H1 (cell line): ENCODE results near the gene RBMS1. TPM values are rescaled to one million over a fixed set of nuclear protein-coding genes. Genes with fewer than 3 reads are reported as not detected.

ENCODE experiments used
- CTCF ChIA-PET: fragments of 300-600 bp; sonication (Branson Sonifier 250); formaldehyde crosslinking; loops from one replicate; lab custom pipeline; 2021; ENCODE audit not compliant: partially characterized antibody; lab: Charles Lee
- POLR2A ChIA-PET: fragments of 300-600 bp; sonication (Branson Sonifier 250); formaldehyde crosslinking; loops from one replicate; lab custom pipeline; 2021; ENCODE audit warnings: inconsistent platforms; ENCODE audit not compliant: partially characterized antibody; lab: Charles Lee
- DNase-seq, 2 experiments: peaks; one replicate each; pipeline versions ENCODE4 v3.0.0 to v3.0.0-alpha.2; 2010 to 2022; ENCODE audit warnings: low spot score in 2 of 2, low read depth in 1 of 2, mixed read lengths in 1 of 2
- FAIRE-seq: peaks from 2 replicates; lab custom pipeline; 2011; peaks lifted over from hg19 to GRCh38; lab: Jason Lieb, UNC
- H2AFZ ChIP-seq: 2 replicates; pipeline ENCODE4 v1.8.1; 2012; ENCODE audit warnings: low read length, inconsistent platforms
- H2AK5ac ChIP-seq: 2 replicates; pipeline ENCODE4 v1.6.1; 2013; ENCODE audit warnings: low read depth, low read length
- H2BK120ac ChIP-seq: replicated peaks from 2 replicates; pipeline ENCODE3; 2013; ENCODE audit warnings: low read depth, low read length, inconsistent platforms
- H2BK12ac ChIP-seq: 2 replicates; pipeline ENCODE4 v1.6.1; 2013; ENCODE audit warnings: low read depth, low read length
- H2BK15ac ChIP-seq: 2 replicates; pipeline ENCODE4 v1.6.1; 2013; ENCODE audit warnings: low read length
- H2BK20ac ChIP-seq: 2 replicates; pipeline ENCODE4 v1.6.1; 2013; ENCODE audit warnings: low read length
- H2BK5ac ChIP-seq: 2 replicates; pipeline ENCODE4 v1.6.1; 2013; ENCODE audit warnings: low read depth, low read length
- H3K14ac ChIP-seq: 2 replicates; pipeline ENCODE4 v1.6.1; 2013; ENCODE audit warnings: inconsistent platforms; ENCODE audit not compliant: insufficient read length
- H3K18ac ChIP-seq: 2 replicates; pipeline ENCODE4 v1.6.1; 2013; ENCODE audit warnings: low read length; ENCODE audit errors: extremely low read depth
- H3K23ac ChIP-seq: 2 replicates; pipeline ENCODE4 v1.6.1; 2013; ENCODE audit warnings: inconsistent platforms; ENCODE audit not compliant: insufficient read length
- H3K23me2 ChIP-seq: 2 replicates; pipeline ENCODE4 v1.6.1; 2013; ENCODE audit warnings: low read depth, low read length
- H3K27ac ChIP-seq: 2 replicates; pipeline ENCODE4 v1.6.1; 2011; ENCODE audit warnings: low read depth, low read length, inconsistent platforms
- H3K27me3 ChIP-seq, 4 experiments: replicated peaks in 1 of 4; 1 replicate in 1 of 4; 2 replicates in 3 of 4; pipeline versions ENCODE4 v1.6.1 to v1.8.1; 2011 to 2013; ENCODE audit warnings: low read length in 3 of 4, mild to moderate bottlenecking in 3 of 4, inconsistent platforms in 2 of 4, mixed read lengths in 2 of 4, moderate library complexity in 1 of 4; ENCODE audit not compliant: control insufficient read depth in 3 of 4, insufficient read depth in 3 of 4; ENCODE audit errors: extremely low read depth in 1 of 4
- H3K36me3 ChIP-seq, 4 experiments: 2 replicates each; pipeline versions ENCODE4 v1.6.1 to v1.8.1; 2011 to 2013; ENCODE audit warnings: mild to moderate bottlenecking in 4 of 4, low read length in 3 of 4, moderate library complexity in 2 of 4, control low read depth in 1 of 4, inconsistent platforms in 1 of 4; ENCODE audit not compliant: insufficient read depth in 4 of 4, control insufficient read depth in 2 of 4
- H3K4ac ChIP-seq: replicated peaks from 2 replicates; pipeline ENCODE3; 2013; ENCODE audit warnings: low read length, low read depth, mixed read lengths, inconsistent platforms; ENCODE audit not compliant: insufficient read length
- H3K4me1 ChIP-seq, 4 experiments: replicated peaks in 1 of 4; 1 replicate in 1 of 4; 2 replicates in 3 of 4; pipeline versions ENCODE4 v1.6.1 to v1.8.1; 2011 to 2013; ENCODE audit warnings: low read length in 3 of 4, inconsistent platforms in 2 of 4, mixed read lengths in 1 of 4; ENCODE audit not compliant: insufficient read depth in 4 of 4, control insufficient read depth in 3 of 4
- H3K4me2 ChIP-seq, 2 experiments: 2 replicates each; pipeline versions ENCODE4 v1.6.1 to v1.8.1; 2011 to 2013; ENCODE audit warnings: low read depth in 2 of 2, low read length in 2 of 2, control low read depth in 1 of 2, inconsistent platforms in 1 of 2, mild to moderate bottlenecking in 1 of 2; ENCODE audit not compliant: insufficient read depth in 1 of 2
- H3K4me3 ChIP-seq, 4 experiments: fragments of 200-600, 300-600 bp in 1 of 4; sonication (generic), shearing (Covaris generic), sonication (Bioruptor Twin) in 1 of 4; 2 replicates each; pipeline versions ENCODE4 v1.5.1 to v1.8.1; 2011 to 2016; ENCODE audit warnings: low read length in 4 of 4, low read depth in 3 of 4, control low read depth in 2 of 4, inconsistent platforms in 2 of 4, mild to moderate bottlenecking in 2 of 4, mixed read lengths in 1 of 4, moderate library complexity in 1 of 4; ENCODE audit not compliant: insufficient read depth in 2 of 4; ENCODE audit errors: extremely low read depth in 1 of 4
- H3K56ac ChIP-seq: replicated peaks from 2 replicates; pipeline ENCODE3; 2013; ENCODE audit warnings: low read depth, mild to moderate bottlenecking, mixed read lengths, low read length, inconsistent platforms; ENCODE audit not compliant: insufficient read length
- H3K79me1 ChIP-seq: 2 replicates; pipeline ENCODE4 v1.6.1; 2013; ENCODE audit warnings: low read depth, low read length, control low read depth
- H3K79me2 ChIP-seq, 2 experiments: 2 replicates each; pipeline versions ENCODE4 v1.6.1 to v1.8.1; 2012 to 2013; ENCODE audit warnings: low read length in 2 of 2, mild to moderate bottlenecking in 2 of 2, inconsistent platforms in 1 of 2; ENCODE audit not compliant: insufficient read depth in 2 of 2, control insufficient read depth in 1 of 2
- H3K9ac ChIP-seq, 4 experiments: replicated peaks in 1 of 4; 1 replicate in 1 of 4; 2 replicates in 3 of 4; pipeline versions ENCODE4 v1.6.1 to v1.8.1; 2011 to 2013; ENCODE audit warnings: low read depth in 3 of 4, low read length in 3 of 4, control low read depth in 2 of 4, mild to moderate bottlenecking in 2 of 4, moderate library complexity in 2 of 4, inconsistent platforms in 1 of 4; ENCODE audit errors: extremely low read depth in 1 of 4
- H3K9me3 ChIP-seq, 2 experiments: 2 replicates each; pipeline versions ENCODE4 v1.6.1 to v1.8.1; 2012 to 2013; ENCODE audit warnings: mild to moderate bottlenecking in 2 of 2, moderate library complexity in 2 of 2, control low read depth in 1 of 2, inconsistent platforms in 1 of 2, low read depth in 1 of 2, low read length in 1 of 2, mixed read lengths in 1 of 2; ENCODE audit not compliant: insufficient read depth in 2 of 2
- H4K20me1 ChIP-seq, 2 experiments: replicated peaks in 1 of 2; 2 replicates each; pipeline versions ENCODE3 to v1.8.1; 2011 to 2013; ENCODE audit warnings: inconsistent platforms in 2 of 2, low read length in 2 of 2, mild to moderate bottlenecking in 1 of 2; ENCODE audit not compliant: insufficient read depth in 2 of 2, control insufficient read depth in 1 of 2
- H4K5ac ChIP-seq: 2 replicates; pipeline ENCODE4 v1.6.1; 2013; ENCODE audit warnings: low read length, low read depth, mixed read lengths, inconsistent platforms; ENCODE audit not compliant: insufficient read length
- H4K8ac ChIP-seq: 2 replicates; pipeline ENCODE4 v1.8.0; 2013; ENCODE audit warnings: mild to moderate bottlenecking, moderate library complexity, low read length, inconsistent platforms; ENCODE audit not compliant: insufficient read depth; ENCODE audit errors: extremely low read depth
- H4K91ac ChIP-seq: replicated peaks from 2 replicates; pipeline ENCODE3; 2013; ENCODE audit warnings: low read length, mixed read lengths, inconsistent platforms; ENCODE audit not compliant: insufficient read length
- CEBPB ChIP-seq: IDR thresholded peaks from 2 replicates; pipeline ENCODE4 v1.6.1; 2012; ENCODE audit warnings: low read depth, low read length
- JUND ChIP-seq: IDR thresholded peaks from 2 replicates; pipeline ENCODE4 v1.6.1; 2011; ENCODE audit warnings: mild to moderate bottlenecking, improper control_type of control experiment, low read length
- RAD21 ChIP-seq, 2 experiments: IDR thresholded peaks in 1 of 2; conservative IDR thresholded peaks in 1 of 2; 2 replicates each; pipeline ENCODE4 v1.6.1; 2011; ENCODE audit warnings: low read depth in 2 of 2, low read length in 2 of 2, improper control_type of control experiment in 1 of 2, inconsistent platforms in 1 of 2, mild to moderate bottlenecking in 1 of 2, moderate library complexity in 1 of 2
- SIX5 ChIP-seq: IDR thresholded peaks from 2 replicates; pipeline ENCODE4 v1.6.1; 2011; ENCODE audit warnings: mild to moderate bottlenecking, low read depth, low read length
- SRF ChIP-seq: IDR thresholded peaks from 2 replicates; pipeline ENCODE4 v1.6.1; 2011; ENCODE audit warnings: mild to moderate bottlenecking, low read depth, low read length, moderate library complexity
- WGBS, 2 experiments: shearing (Covaris generic) in 1 of 2; methylation state at CpG; one replicate each; pipeline versions ENCODE4 v1.1.6 to v1.1.7; 2013 to 2015; ENCODE audit warnings: low lambda C conversion rate in 2 of 2, mixed read lengths in 2 of 2, inconsistent platforms in 1 of 2, low coverage in 1 of 2, missing lambda C conversion rate in 1 of 2; ENCODE audit not compliant: insufficient replicate concordance in 2 of 2, insufficient coverage in 1 of 2, insufficient read length in 1 of 2; ENCODE audit errors: extremely low coverage in 1 of 2, missing lambda C conversion rate in 1 of 2; 5-methylcytosine and 5-hydroxymethylcytosine counted together
- polyA plus RNA-seq, 7 experiments: library from polyadenylated mRNA; depleted of rRNA in 3 of 7; stranded (reverse) in 5 of 7; unstranded in 2 of 7; fragments of >200 nt in 5 of 7; fragments of 200-250 nt in 2 of 7; gene quantifications; 1 replicate in 5 of 7; 2 replicates in 1 of 7; 4 replicates in 1 of 7; pipeline versions ENCODE4 v1.2.1 to v1.2.3, GENCODE V29; 2011 to 2013; ENCODE audit warnings: missing spikeins in 2 of 7, mixed read lengths in 2 of 7
- total RNA-seq: library from RNA; stranded (reverse); fragmentation: NEBNext Ultra II Directional; extraction: Animal tissue kit (Norgen Biotek cat#: 25700); gene quantifications from 2 replicates; pipeline ENCODE4 v1.2.1, GENCODE V29; 2021
- TF ChIP-seq, protein P1 (sequence below), 3 experiments: IDR thresholded peaks; 1 replicate in 2 of 3; 2 replicates in 1 of 3; pipeline versions ENCODE4 v1.5.1 to v1.6.1; 2011; ENCODE audit warnings: low read length in 3 of 3, mild to moderate bottlenecking in 3 of 3, inconsistent platforms in 2 of 3, low read depth in 1 of 3, moderate library complexity in 1 of 3; ENCODE audit not compliant: insufficient read depth in 1 of 3; ENCODE audit errors: control extremely low read depth in 1 of 3

Gene RBMS1
- total and polyA plus RNA-seq, 2 of the 8 experiments (the other 6 are each of a cell fraction or from before 2014, with no cell fraction given): 53.7 to 60.0 TPM

DNA sequence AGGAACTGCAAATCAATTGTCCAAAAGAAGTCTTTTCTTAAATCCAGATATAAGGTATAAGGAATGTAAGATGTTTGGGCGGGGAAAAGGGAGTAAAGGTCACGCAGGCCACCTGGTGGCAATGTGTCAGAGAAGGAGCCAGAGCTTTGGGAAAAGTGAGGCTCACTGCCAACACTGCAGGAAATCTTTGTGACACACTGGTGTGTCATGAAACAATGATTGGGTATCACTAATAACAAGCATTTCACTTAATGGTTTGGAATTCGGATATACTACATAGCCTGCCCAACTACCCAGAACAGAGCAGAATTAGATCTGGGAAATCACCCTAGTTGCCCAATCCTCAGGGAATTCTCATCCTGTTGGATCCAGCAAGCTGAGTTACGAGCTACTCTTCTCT, 61.0 kb downstream of the RBMS1 start:
- 87% methylated on average over 4 of the region's 4 CpGs; no CpG with 5 or more reads in 1 of the 2 experiments for WGBS, 2 experiments
- Histone ChIP-seq H4K20me1 (no peaks in the 10 kb centered on the region), H3K27ac (no peak overlapping the region), H2AFZ (no peak overlapping the region), H2BK5ac (no peak overlapping the region), H2BK12ac (no peak overlapping the region), H2BK120ac (no peak overlapping the region), H3K79me1 (peaks cover 2% of the 10 kb centered on the region; the same call in 1 of the 2 replicates), H3K14ac (no peak overlapping the region), H4K5ac (no peak overlapping the region), H3K56ac (no peak overlapping the region), H3K9ac (no peak overlapping the region), H3K79me2 (peaks cover 0 to 4% of the 10 kb centered on the region in 2 experiments; a peak in 2 of 4 replicates), H3K36me3 (peaks cover 0 to 12% (median 4%) of the 10 kb centered on the region in 4 experiments; a peak in 3 of 8 replicates), H3K4ac (no peak overlapping the region), H2BK20ac (no peak overlapping the region), H3K23me2 (no peaks in the 10 kb centered on the region), H3K23ac (no peak overlapping the region)
- CTCF ChIA-PET: interaction anchor here (0.6 to 2.4 kb wide), 11 partner anchors 13 to 537 kb away, joined by 3 to 9 read pairs (median 4); no protein-coding TSS in a partner anchor
- no peak for DNase-seq
- 0 out of 2 replicates have a peak, but pooled peaks have one; percentile 14 for TF ChIP-seq CEBPB
- no peak for TF ChIP-seq JUND
- no peak for TF ChIP-seq SIX5
- peak; percentile 28 to 44 for TF ChIP-seq RAD21 (IDR thresholded peaks at IDR 0.05 in 1 of 2, conservative IDR thresholded peaks at IDR 0.05 in 1 of 2; ENCODE audit: low read depth in 2 of 2, low read length in 2 of 2)
- TF ChIP-seq, protein P1, sequence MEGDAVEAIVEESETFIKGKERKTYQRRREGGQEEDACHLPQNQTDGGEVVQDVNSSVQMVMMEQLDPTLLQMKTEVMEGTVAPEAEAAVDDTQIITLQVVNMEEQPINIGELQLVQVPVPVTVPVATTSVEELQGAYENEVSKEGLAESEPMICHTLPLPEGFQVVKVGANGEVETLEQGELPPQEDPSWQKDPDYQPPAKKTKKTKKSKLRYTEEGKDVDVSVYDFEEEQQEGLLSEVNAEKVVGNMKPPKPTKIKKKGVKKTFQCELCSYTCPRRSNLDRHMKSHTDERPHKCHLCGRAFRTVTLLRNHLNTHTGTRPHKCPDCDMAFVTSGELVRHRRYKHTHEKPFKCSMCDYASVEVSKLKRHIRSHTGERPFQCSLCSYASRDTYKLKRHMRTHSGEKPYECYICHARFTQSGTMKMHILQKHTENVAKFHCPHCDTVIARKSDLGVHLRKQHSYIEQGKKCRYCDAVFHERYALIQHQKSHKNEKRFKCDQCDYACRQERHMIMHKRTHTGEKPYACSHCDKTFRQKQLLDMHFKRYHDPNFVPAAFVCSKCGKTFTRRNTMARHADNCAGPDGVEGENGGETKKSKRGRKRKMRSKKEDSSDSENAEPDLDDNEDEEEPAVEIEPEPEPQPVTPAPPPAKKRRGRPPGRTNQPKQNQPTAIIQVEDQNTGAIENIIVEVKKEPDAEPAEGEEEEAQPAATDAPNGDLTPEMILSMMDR (IDR thresholded peaks at IDR 0.05; ENCODE audit: control extremely low read depth in 1 of 3, insufficient read depth in 1 of 3, low read depth in 1 of 3, low read length in 3 of 3): peak; percentile 6 to 34 (median 32); a peak in 2 of 4 replicates
- no peak for TF ChIP-seq SRF
- TF ChIP-seq, all 59 proteins: peak for 3
- Histone ChIP-seq H3K4me3 (no peak overlapping the region), H3K18ac (no peak overlapping the region), H2BK15ac (no peak overlapping the region), H3K9me3 (peaks cover 0 to 5% of the 10 kb centered on the region in 2 experiments; a peak in 1 of 4 replicates), H4K91ac (no peak overlapping the region), H3K4me1 (no peaks in the 10 kb centered on the region), H3K27me3 (no peaks in the 10 kb centered on the region), H4K8ac (no peak overlapping the region), H2AK5ac (no peak overlapping the region), H3K4me2 (no peak overlapping the region)
- POLR2A ChIA-PET: interaction anchor here (3.2 kb wide), 1 partner anchor 25 kb away, joined by 13 read pairs; no protein-coding TSS in a partner anchor
- no peak for FAIRE-seq
